ENCODE results near the gene HLA-DOB. TPM values are rescaled to one million over a fixed set of nuclear protein-coding genes. Genes with fewer than 3 reads are reported as not detected.

The HLA-DOB gene
- total and polyA plus RNA-seq, 10 of the 15 experiments (the other 5 are each of a cell fraction or from before 2014, with no cell fraction given), result 27.4 to 79.1 (median 37.0) TPM

DNA sequence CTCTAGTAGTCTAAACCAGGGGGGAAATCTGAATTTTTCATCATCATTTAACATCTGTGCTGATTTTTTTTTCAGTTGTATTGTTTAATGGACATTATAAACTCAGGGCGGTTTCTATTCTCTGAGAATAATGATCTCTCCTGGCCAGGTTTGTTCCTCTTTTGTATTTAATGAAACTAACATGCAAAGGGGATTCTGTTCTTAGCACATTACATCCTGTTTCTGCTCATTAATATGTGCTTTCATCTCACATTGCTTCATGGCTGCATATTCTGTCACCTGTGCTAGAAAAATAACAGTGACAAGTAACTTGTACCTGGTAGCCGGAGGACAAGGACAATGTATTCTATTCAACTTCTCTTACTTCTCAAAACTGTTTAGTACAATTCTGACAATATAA is 806 bp downstream of the HLA-DOB start:
- Histone ChIP-seq H2AFZ (ENCODE audit: control insufficient read depth, low read depth, low read length) (no peak overlapping the region; the same call in 1 of the 2 replicates), H4K20me1 (ENCODE audit: control insufficient read depth, insufficient read depth) (no peaks in the 10 kb centered on the region), H3K79me2 (ENCODE audit: control insufficient read depth, insufficient read depth, low read length) (peaks cover 22% of the 10 kb centered on the region), H3K4me1 (ENCODE audit: control insufficient read depth, insufficient read depth, low read length) (peaks cover 31% of the 10 kb centered on the region), H3K36me3 (ENCODE audit: control insufficient read depth in 2 of 2, insufficient read depth in 2 of 2, low read length in 1 of 2) (peaks cover 1 to 9% of the 10 kb centered on the region in 2 experiments; a peak in 3 of 4 replicates), H3K9ac (ENCODE audit: control insufficient read depth, insufficient read depth, low read length) (peak overlapping the region; percentile 89), H3K4me2 (ENCODE audit: control insufficient read depth, insufficient read depth) (peak overlapping the region; percentile 98), H3K9me3 (replicated peaks; ENCODE audit: control insufficient read depth, insufficient read depth, low read length) (no peaks in the 10 kb centered on the region), H3K27me3 (replicated peaks in 1 of 2; ENCODE audit: control insufficient read depth in 2 of 2, insufficient read depth in 2 of 2, low read length in 1 of 2) (no peaks in the 10 kb centered on the region), H3K27ac (ENCODE audit: control insufficient read depth, insufficient read depth) (peak overlapping the region; percentile 98), H3K4me3 (peak overlapping the region; percentile 73)
- POLR2A ChIA-PET, result interaction anchor here (3.0 kb wide), 1 partner anchor 29 kb away, joined by 10 read pairs; no protein-coding TSS in a partner anchor
- intact Hi-C loops (cut with micrococcal nuclease; ENCODE audit: unreplicated experiment), result no loop called here
- in situ Hi-C loops (cut with MboI), result no loop called here
- FAIRE-seq, result peak; percentile 65
- peak; percentile 87 for ATAC-seq
- TSS peak; percentile 57 for BruUV-seq (replicated peaks)
- CTCF ChIA-PET, result interaction anchor here (0.6 kb wide), 1 partner anchor 52 kb away, joined by 3 read pairs; no protein-coding TSS in a partner anchor
- peak; percentile 61 for DNase-seq (ENCODE audit: low read depth, low spot score)
- RAD21 ChIA-PET (ENCODE audit: unreplicated experiment), result interaction anchor here (1.8 kb wide), 1 partner anchor 38 kb away, joined by 4 read pairs; the partner anchor contains the start of gene PSMB9
- SMC1A ChIA-PET (ENCODE audit: uncharacterized antibody, unreplicated experiment), result interaction anchor here (1.6 kb wide), 1 partner anchor 22 kb away, joined by 3 read pairs; no protein-coding TSS in a partner anchor
- 0% methylated on average over 2 of the region's 2 CpGs for WGBS (ENCODE audit: insufficient coverage, insufficient replicate concordance, low lambda C conversion rate, missing lambda C conversion rate)
- TF ChIP-seq, protein P1, sequence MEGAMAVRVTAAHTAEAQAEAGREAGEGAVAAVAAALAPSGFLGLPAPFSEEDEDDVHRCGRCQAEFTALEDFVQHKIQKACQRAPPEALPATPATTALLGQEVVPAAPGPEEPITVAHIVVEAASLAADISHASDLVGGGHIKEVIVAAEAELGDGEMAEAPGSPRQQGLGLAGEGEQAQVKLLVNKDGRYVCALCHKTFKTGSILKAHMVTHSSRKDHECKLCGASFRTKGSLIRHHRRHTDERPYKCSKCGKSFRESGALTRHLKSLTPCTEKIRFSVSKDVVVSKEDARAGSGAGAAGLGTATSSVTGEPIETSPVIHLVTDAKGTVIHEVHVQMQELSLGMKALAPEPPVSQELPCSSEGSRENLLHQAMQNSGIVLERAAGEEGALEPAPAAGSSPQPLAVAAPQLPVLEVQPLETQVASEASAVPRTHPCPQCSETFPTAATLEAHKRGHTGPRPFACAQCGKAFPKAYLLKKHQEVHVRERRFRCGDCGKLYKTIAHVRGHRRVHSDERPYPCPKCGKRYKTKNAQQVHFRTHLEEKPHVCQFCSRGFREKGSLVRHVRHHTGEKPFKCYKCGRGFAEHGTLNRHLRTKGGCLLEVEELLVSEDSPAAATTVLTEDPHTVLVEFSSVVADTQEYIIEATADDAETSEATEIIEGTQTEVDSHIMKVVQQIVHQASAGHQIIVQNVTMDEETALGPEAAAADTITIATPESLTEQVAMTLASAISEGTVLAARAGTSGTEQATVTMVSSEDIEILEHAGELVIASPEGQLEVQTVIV (IDR thresholded peaks at IDR 0.05; ENCODE audit: borderline replicate concordance, partially characterized antibody), result no peak
- TF ChIP-seq RFX5 (IDR thresholded peaks at IDR 0.05; ENCODE audit: low read depth, low read length), result 0 out of 2 replicates have a peak, but pooled peaks have one; percentile 47
- TF ChIP-seq ZNF207 (IDR thresholded peaks at IDR 0.05; ENCODE audit: borderline replicate concordance), result no peak
- TF ChIP-seq NFIC (IDR thresholded peaks at IDR 0.05; ENCODE audit: low read depth, low read length), result 0 out of 2 replicates have a peak, but pooled peaks have one; percentile 20
- TF ChIP-seq ZNF592 (IDR thresholded peaks at IDR 0.05), result no peak
- TF ChIP-seq CEBPB (IDR thresholded peaks at IDR 0.05; ENCODE audit: borderline replicate concordance in 1 of 2, low read depth in 2 of 2, low read length in 2 of 2), result 0 out of 4 replicates have a peak, but pooled peaks of 1 of the 2 experiments have one; percentile 14
- TF ChIP-seq CREM (IDR thresholded peaks at IDR 0.05; ENCODE audit: low read depth), result peak; percentile 16; the same call in 1 of the 2 replicates
- TF ChIP-seq MTA2 (IDR thresholded peaks at IDR 0.05; ENCODE audit: low read depth), result peak; percentile 95
- no peak for TF ChIP-seq TARDBP (IDR thresholded peaks at IDR 0.05; ENCODE audit: borderline replicate concordance)
- TF ChIP-seq ATF7 (IDR thresholded peaks at IDR 0.05; ENCODE audit: low read depth), result peak; percentile 67; the same call in 1 of the 2 replicates
- peak; percentile 19 for TF ChIP-seq MEF2B (IDR thresholded peaks at IDR 0.05; ENCODE audit: partially characterized antibody, poor library complexity, severe bottlenecking)
- TF ChIP-seq, protein P2, sequence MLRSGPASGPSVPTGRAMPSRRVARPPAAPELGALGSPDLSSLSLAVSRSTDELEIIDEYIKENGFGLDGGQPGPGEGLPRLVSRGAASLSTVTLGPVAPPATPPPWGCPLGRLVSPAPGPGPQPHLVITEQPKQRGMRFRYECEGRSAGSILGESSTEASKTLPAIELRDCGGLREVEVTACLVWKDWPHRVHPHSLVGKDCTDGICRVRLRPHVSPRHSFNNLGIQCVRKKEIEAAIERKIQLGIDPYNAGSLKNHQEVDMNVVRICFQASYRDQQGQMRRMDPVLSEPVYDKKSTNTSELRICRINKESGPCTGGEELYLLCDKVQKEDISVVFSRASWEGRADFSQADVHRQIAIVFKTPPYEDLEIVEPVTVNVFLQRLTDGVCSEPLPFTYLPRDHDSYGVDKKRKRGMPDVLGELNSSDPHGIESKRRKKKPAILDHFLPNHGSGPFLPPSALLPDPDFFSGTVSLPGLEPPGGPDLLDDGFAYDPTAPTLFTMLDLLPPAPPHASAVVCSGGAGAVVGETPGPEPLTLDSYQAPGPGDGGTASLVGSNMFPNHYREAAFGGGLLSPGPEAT (IDR thresholded peaks at IDR 0.05; ENCODE audit: low read depth), result peak; percentile 43; the same call in 1 of the 2 replicates
- 0 out of 2 replicates have a peak, but pooled peaks have one; percentile 38 for TF ChIP-seq MEF2A (IDR thresholded peaks at IDR 0.05; ENCODE audit: insufficient read depth, low read depth, low read length)

All from GM12878 (cell line).